ENCODE measurements around the gene MX2.

- TF ChIP-seq CTCF (IDR thresholded peaks at IDR 0.05; ENCODE audit: low read depth, low read length, poor library complexity, severe bottlenecking) (no peak), EZH2phosphoT487 (IDR thresholded peaks at IDR 0.05; ENCODE audit: borderline replicate concordance, low read length) (no peak)
Measured at GRCh38 chr21:41374177-41374712, 12.4 kb downstream of the MX2 start.

Data from DOHH2 (cell line).